ENCODE data around the gene NPBWR2.

DNA sequence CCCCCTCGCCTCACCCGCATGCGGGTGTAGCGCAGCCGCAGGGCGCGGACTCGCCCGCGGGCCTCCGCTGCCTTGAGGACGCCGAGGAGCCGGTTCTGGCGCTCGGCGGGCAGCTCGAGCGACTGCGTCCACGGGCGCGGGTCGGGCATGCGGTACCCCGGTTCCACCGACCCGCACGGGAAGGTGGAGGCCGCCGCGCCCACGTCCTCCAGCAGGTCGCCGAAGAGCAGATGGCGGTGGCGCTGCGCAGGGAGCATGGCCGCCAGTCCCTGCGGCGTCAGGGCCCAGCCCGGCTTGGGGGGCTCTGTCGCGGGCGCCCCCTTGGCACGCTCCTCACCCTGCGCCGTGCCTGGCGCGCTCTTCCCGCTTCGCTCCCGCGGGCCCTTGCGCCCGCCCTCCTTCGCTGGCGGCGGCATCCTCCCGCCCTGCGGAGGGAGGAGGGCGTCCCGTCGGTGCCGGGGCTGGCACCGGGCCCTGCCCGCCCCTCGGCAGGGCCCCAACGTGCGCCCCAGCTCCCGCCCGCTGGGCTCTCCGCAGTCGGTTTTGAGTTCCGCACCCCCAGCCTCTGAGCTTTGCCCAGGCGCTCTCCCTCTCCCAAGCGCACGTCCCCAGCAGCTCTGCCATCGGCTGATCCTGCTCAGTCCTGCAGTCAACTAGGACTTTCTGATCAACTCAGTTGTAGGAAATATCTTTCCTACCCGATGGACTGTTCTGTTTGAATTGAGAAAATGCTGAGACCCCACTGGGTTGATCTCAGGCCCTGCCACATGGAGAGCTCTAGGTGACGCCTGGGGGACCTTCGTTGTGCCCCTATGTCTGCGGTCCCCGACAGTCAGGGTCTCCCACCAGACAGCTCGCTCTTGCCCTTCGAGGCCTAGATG, 23.3 kb downstream of the NPBWR2 start, which contains the start of gene LKAAEAR1:
- TF ChIP-seq CTCF (IDR thresholded peaks at IDR 0.05) (no peak), POLR2A (IDR thresholded peaks at IDR 0.05) (no peak)
